GM19240 (cell line): ENCODE results near the gene SMIM9.

ENCODE experiments used
- DNase-seq: peaks from one replicate; pipeline ENCODE4 v3.0.0; 2011; ENCODE audit warnings: low spot score; ENCODE audit not compliant: insufficient read length

SMIM9 gene

GRCh38 chrX:154784149-154784995 lies 50.1 kb downstream of the SMIM9 start:
- DNase-seq = no peak

GRCh38 chrX:154780968-154781367 lies 53.5 kb downstream of the SMIM9 start:
- DNase-seq = no peak

GRCh38 chrX:154779261-154779660 lies 55.2 kb downstream of the SMIM9 start:
- no peak for DNase-seq

- no peak for DNase-seq
Observed at GRCh38 chrX:154776753-154777152, 57.7 kb downstream of the SMIM9 start.

GRCh38 chrX:154775419-154776349 lies 58.8 kb downstream of the SMIM9 start:
- DNase-seq = no peak

- DNase-seq = no peak
Observed at GRCh38 chrX:154774622-154775021, 59.8 kb downstream of the SMIM9 start.
